Stimulated activated CD8-positive, alpha-beta memory T cell treated with anti-CD3 and anti-CD28 coated beads, Interleukin-7, amount 100 ng/mL, for 24 hours (primary cell): ENCODE results near the gene STEAP3.

ENCODE experiments used
- DNase-seq: peaks from one replicate; pipeline ENCODE4 v3.0.0-alpha.2; 2020; ENCODE audit warnings: low read depth

Gene STEAP3

GRCh38 chr2:119227346-119227745 is 3.7 kb downstream of the STEAP3 start:
- DNase-seq: no peak

DNA sequence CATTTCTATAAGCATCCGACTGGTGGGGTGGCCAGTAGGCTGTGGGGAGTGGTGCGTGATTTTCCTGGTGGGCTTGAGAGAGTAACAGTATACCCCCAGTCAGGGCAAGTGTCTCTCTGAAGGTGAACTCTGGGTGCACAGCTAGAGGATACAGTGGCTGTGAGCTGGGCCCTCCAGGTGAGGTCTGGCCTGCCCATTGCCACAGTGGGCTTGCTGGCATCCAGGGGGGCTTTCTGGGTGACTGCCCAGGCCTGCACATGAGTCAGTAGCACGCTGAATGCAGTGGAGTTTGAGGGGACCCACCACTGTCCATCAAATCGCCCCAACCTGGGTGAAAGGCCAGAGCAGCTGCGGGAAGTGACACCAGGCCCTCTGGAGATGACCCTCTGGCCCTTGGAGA is 4.5 kb downstream of the STEAP3 start:
- no peak for DNase-seq

- DNase-seq: no peak
Measured at GRCh38 chr2:119228964-119229363, 5.3 kb downstream of the STEAP3 start.

- DNase-seq: no peak
Measured at GRCh38 chr2:119229716-119230115, 6.1 kb downstream of the STEAP3 start.

DNA sequence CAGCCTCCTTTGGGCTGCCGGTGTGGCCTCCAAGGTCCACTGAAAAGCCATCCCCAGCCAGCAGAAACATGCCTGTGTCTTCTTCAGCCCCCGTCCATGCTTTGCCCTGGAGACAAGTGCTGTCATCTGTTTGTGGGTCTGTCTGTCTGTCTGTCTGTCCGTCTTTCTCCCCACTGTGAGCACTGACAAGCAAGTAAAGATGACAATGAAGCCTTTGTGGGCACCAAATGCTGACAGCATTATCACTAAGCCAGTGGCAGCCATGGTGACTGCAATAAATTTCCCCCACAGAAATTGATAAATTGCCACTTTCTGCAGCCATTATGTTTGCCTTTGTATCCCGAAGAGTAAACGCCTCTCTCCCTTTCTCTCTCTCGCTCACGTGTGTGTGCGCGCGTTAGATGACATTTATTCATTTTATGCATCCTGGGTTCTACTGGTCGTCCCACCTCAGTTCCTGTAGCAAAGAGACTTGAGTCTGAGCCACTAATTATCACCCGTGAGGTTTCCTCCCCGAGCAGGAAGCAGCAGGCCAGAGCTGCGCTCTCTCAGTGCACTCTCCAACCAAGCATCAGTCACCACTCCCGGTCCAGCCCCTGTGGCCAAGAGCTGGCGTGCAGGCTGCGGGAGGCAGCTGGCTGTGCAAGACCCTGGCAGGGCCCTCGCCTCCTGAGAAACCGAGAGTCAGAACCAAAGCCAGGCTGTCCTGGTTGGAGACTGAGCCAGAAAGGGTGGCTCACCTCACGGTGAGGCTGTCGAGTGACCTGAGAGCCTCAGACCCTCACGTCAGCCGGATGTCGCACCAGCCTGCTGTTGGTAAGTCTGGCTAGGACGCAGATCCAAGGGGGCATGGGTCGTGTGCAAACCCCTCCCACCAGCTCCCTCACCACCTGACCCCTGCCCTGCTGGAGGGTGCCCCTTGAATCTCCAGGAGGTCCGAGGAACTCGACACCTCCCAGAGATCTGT is 6.9 kb downstream of the STEAP3 start:
- DNase-seq: no peak

DNA sequence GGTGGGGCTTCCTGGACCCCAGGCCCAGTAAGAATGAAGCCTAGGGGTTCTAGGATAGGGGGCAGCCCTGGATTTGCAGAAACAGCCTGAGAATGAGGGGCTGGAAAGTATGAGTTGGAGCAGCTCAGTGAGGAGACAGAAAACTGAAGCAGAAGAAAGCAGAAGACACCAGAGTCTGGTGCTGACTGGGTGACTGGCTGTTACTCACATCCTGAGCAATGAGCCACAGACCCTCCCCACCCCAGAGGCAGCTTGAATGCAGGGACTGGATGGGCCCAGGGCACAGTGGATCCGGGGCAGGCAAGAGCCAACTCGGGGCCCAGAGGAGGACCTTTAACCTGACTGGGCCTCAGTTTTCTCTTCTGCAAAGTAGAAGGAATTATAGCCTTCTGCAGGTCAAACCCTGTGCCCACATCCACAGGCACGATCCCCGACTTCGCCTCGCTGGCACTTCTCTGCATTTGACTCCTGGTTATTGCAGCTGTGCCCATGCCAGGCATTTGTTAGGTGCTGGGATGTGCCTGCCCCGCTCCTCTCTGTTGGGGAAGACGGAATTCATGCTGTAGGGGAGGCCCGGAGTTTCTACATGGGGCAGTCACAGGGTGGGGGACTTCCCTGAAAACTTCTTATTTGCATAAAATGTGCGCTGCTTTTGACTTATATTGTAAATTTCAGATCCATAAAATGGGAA is 8.5 kb downstream of the STEAP3 start:
- DNase-seq: no peak

DNA sequence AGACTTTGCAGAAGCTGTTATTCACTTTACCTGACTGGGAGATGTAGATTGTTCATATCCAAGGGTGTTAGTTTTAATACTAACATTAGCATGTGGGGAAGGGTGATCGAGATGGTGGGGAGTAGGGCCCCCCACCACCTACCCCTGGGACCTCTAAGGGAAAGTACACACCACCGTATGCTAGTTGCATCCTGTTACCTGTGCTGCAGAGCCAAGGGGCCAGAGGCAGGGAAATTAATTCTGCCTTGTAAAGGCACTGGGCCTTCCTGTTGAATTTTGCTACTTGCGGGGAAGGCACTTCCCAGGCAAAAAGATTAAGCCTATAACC is 9.0 kb downstream of the STEAP3 start:
- DNase-seq: no peak

DNA sequence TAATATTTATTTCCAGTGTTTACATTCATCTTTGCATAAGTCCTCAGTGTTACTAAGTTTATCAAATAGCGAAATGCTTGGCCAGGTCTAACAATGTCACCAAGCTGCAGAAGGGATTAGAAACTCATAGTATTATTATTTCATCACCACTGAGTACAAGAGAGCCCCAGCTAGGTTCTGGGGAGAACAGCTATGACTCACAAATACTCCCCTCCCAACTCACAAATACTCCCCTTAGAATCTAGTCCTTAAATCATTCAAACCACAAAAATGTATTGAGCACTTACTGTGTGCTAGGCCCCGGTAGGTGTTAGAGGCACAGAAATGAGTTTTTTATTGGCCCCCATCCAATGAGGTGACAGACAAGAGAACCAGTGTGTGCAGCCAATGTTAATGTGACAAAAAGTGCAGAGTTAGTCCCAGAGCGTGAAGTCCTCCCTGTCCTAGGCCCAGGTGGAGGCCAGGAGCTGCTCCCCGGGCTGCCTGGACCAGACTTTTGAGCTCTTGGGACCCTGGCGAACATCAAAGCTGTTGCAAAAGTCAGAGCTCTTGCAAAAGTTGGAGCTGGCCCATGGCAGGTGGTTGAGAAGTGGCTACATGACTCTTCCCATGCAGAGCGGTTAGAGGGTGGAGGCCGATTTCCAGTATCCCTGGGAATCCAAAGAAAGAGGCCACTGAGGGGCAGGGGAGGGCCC is 9.8 kb downstream of the STEAP3 start:
- no peak for DNase-seq

- DNase-seq: no peak
Measured at GRCh38 chr2:119234021-119235019, 10.7 kb downstream of the STEAP3 start.

- no peak for DNase-seq
Measured at GRCh38 chr2:119236796-119237195, 13.2 kb downstream of the STEAP3 start.

- no peak for DNase-seq
Measured at GRCh38 chr2:119240311-119241204, 16.9 kb downstream of the STEAP3 start.

- no peak for DNase-seq
Measured at GRCh38 chr2:119241205-119241532, 17.5 kb downstream of the STEAP3 start.

DNA sequence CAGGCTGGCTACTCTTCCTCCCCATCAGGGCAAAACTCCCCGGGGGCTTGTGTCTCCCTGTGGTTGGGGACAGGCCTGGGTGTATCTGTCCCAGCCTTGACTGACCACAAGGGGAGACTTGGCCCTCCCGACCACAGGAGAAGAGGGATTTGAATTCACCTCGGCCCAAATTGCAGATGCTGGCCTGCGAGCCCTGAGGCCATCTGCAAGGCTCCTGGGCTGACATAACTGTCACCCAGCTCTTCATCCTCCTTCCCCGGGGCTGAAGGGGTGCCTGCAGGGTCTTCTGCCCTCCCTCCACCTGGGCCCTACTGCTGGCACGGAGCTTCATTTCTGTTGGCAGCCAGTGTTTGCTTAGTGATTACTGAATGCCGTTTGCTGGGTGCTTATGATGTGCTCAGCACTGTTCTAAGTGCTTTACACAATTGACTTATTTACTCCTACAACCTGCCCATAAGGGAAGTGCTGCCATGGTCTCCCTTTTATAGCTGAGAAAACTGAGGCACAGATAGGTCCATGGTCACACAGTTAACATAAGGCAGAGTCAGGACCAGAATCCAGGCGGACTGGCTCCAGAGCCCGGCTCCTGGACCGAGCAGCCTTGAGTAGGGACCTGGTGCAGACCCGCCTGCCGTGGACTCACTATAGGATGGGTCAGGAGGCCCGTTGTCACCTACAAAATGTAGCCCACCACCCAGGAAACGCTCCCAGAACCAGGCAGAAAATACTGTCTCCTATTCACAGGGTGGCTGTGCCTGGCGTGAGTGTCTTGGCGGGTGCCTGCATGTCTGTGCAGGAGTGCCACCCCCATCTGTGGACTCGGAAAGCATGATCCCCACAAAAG is 18.9 kb downstream of the STEAP3 start:
- no peak for DNase-seq

DNA sequence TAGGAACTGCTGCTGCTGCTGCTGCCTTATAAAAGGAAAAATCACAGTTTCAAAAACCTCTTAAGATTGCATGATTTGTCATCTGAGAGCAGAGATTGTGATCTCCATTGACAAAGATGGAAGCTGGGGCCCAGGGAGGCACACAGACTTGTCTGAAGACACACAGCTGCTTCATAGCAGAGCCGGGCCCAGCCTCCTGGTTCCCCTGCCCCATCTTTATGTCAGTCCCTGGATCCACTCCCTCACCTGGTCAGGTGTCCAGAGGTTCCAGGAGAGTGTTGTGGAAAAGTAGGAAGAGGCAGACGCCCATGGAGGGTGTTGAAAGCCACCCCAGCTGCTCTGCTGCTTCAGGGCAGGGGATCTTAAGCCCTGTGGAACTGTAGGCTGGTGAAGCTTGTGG is 20.0 kb downstream of the STEAP3 start:
- no peak for DNase-seq

DNA sequence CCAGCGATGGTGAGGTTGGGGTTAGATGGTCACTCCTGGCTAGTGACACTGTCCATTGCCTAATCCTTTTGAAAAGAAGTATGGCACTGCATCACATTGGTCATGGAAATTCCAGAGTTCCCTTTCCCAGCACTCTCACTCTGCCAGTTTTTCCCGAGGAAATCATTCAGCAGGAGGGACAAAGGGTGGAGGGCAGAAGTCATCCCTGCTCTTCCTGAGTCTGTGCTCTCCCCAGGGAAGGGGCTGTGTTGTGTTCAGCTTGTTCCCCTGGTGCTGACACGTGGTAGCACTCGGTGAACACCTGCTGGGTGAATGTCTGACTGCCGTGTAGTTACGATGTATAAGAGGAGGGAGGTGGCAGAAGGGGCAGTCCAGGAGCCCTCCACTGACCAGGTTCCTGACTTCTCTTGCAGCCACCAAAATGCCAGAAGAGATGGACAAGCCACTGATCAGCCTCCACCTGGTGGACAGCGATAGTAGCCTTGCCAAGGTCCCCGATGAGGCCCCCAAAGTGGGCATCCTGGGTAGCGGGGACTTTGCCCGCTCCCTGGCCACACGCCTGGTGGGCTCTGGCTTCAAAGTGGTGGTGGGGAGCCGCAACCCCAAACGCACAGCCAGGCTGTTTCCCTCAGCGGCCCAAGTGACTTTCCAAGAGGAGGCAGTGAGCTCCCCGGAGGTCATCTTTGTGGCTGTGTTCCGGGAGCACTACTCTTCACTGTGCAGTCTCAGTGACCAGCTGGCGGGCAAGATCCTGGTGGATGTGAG is 21.6 kb downstream of the STEAP3 start:
- no peak for DNase-seq

- no peak for DNase-seq
Measured at GRCh38 chr2:119245841-119246230, 22.2 kb downstream of the STEAP3 start.

GRCh38 chr2:119246884-119247843 is 23.5 kb downstream of the STEAP3 start:
- no peak for DNase-seq

DNA sequence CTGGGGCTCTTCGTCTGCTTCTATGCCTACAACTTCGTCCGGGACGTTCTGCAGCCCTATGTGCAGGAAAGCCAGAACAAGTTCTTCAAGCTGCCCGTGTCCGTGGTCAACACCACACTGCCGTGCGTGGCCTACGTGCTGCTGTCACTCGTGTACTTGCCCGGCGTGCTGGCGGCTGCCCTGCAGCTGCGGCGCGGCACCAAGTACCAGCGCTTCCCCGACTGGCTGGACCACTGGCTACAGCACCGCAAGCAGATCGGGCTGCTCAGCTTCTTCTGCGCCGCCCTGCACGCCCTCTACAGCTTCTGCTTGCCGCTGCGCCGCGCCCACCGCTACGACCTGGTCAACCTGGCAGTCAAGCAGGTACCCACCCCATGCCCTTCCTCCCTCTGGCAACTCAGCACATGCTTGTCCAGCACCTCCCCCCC is 24.2 kb downstream of the STEAP3 start:
- no peak for DNase-seq
